ENCODE results near the gene INTS11.
A peak's percentile ranks its signal among the peaks of the same experiment; 100 is the strongest.

The INTS11 gene

DNA sequence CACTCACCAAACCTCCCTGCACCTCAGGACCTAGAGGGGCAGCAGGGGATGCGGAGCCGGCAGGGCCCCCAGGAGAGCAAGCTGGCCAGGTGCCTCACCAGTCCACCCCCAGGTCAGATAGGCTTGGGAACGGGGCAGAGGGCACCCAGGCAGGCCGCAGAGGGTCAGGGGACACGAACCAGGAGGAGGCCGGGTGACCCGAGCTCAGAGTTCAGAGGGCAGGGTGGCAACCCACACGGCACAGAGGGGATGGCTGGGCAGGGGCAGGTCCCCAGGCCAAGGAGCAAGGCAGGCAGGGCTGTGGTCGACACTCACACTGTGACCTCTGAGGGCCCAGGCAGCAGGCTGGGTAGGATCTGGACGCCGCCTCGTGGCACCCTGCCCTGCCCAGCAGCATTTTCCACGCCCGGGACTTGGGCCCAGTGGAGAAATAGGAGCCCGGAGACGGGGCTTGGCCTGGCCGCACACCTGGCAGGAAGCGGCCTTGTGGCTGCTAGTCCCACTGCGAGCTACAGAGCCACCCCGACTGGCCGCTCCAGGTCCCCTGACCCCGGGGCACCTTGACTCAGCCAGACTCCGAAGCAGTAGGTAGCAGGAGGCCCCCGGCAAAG lies 19.5 kb upstream of the INTS11 start:
- DNase-seq, result no peak

DNA sequence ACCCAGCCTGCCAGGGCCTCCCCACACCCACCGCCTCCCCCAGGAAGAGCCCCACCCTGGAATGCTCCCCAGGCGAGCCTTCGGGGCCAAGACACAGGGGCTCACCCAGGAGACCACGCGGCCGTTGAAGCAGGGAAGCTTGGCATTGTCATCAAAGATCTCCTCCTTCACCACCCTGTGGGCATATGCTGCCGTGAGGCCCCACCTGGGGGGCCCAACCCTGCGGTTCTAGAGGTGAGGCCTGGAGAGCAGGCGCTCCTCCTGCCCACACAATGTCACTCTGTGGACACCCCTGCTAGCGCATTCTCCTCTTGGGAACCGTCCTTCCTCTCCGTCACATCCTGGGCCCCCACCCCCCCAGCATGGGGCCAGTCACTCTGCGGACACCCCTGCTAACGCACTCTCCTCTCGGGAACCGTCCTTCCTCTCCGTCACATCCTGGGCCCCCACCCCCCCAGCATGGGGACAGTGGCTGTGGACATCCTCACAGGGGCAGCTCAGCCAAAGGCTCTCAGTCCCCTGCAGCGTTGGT lies 18.2 kb upstream of the INTS11 start:
- DNase-seq, result no peak

DNA sequence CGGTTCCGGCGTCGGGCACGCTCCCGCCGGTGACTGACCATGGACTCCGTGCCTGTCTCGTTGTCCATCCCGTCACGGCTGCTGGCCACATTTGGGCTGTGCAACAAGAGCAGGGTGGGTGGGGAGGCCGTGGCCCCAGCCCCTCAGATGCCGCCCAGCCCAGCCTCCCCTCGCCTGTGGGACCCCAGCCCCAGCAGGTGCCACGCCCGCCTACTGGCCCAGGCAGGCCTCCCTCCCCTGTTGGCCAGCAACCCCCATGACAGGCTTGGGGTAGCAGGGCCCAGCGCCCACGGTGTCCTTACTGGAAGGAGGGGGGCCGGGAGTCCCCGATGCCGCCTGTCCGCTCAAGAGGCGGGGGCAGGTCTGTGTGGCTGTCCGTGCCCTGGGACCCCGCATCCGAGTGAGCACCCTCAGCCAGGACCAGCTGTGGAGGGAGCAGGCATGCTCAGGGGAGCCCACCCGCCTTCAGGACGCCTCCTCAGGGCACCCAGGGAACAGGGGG lies 17.7 kb upstream of the INTS11 start:
- no peak for DNase-seq

DNA sequence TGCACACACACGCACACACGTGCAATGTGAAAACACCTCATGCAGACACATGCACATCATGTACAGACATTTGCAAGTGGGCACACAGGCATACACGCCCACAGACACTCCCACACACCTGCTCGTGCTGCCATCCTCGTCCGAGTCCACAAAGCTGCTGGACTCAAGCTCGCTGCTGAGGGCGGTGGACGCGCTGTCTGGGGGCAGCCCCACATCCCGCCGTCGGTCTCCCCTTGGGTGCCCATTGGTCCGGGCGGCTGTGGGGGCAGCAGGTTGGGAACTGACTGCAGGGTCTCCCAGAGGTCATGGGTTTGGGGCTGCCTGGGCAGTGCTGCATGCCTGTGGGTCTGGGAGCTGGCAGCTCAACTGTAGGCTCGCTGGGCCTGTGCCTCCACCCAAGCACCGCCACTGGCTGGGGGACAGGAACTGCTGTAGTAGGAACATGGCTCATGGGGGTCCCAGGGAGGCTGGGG lies 17.1 kb upstream of the INTS11 start:
- no peak for DNase-seq

DNA sequence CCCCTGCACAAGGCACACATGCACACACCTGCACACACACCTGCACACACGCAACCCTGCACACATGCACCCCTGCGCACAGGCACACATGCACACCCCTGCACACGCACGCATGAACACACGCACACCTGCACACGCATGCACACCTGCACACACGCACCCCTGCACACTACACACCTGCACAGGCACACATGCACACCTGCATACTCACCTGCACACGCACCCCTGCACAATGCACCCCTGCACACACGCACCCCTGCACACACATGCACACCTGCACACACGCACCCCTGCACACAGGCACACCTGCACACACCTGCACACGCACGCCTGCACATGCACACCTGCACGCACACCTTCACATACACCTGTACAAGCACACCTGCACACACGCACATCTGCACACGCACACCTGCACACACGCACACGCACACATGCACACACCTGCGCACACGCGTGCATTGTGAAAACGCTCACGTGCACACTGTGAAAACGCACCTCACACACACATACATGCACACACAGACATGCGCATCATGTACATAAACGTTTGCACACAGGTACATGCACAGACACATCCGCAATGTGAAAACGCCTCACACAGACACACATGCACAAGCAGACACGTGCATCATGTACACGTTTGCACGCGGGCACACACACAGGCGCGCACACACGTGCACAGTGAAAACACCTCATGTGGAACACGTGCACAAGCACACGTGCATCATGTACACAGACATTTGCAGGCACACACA lies 16.5 kb upstream of the INTS11 start:
- no peak for DNase-seq

DNA sequence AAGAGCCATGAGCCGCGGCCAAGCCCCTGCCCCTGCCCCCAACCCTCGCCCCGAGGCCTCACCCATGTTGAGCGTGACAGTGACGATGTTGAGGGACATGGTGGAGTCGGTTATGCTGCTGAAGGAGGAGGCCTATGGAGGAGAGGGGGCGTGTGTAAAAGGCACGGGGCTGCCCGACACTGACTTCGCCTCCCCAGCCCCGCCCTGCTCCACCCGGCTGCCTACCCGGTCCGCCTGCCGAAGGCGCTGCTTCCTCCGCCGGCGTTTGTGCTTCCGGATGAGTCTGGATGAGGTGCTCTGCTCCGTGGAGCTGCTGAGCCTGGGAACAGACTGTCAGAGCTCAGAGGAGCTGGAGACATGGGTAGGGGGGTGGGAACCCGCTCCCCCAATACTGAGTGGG lies 15.7 kb upstream of the INTS11 start:
- no peak for DNase-seq

DNA sequence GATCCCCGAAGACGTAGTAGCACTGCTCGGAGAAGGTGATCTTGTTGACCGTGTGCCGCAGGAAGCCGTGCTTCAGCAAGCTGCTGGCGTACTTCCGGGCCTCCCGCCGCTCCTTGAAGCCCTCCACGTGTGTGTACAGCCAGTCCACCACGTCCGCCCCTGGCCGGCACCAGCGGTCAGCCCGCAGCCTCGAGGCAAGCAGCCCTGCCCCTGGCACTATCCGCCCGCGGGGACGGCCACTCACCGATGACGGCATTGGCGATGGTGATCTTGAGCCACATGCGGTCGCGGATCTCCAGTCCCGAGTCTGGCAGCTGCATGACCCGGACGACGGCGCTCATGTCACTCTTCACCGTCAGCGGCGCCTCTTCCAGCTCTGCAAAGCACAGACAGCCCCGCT lies 13.8 kb upstream of the INTS11 start:
- DNase-seq, result no peak

DNA sequence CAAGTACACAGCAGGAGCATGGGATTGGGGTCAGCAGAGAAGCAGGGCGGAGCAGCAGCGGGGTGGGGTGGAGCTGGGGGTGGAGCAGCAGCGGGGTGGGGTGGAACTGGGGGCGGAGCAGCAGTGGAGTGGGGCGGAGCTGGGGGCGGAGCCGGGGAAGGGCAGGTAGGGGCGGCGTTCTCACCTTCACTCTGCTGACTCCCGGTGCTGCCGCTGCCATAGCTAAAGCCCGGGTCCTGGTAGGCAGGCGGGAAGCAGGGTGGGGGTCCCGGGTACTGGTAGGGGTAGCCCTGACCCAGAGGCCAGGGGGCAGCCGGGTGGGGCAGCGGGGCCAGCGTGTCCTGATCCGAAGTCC lies 13.3 kb upstream of the INTS11 start:
- peak; percentile 84 for DNase-seq

DNA sequence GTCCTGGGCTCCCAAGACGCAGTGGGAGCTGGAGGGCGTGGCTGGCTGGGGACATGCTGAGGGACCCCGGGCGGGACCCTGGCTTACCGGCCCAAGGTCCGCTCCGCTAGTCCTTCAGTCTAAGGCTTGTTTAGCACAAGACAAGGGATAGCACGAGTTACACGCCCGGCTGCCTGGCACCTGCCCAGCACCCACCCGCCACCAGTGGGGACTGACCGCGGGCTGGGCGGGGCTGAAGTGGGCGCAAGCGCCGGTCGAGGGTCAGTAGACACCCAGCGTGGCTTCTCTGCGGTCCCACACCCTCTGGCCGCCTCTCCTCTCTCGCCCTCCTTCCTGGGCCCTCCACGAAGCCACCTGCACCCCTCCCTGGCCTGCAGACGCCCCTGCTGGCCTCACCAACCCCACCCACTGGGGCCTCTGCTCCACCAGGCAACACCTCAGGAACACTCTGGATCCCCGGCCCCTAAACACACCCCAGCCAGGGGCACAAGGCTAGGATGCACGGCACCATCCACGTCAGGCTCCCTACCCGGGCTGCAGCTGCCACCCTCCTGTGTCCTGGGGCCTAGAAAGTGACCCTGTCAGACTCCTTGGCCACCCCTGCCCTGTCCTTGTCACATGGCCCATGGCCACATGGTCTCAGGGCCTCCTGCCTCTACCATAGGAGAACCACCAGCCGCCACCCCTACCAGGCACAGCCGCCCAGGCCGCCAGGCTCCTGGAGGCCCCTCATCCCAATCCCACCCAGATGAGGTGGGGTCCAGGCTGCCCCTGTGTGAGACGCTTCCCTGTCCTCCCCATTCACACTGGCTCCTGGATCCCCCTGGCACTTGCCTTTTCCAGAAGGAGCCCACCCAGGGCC lies 12.7 kb upstream of the INTS11 start:
- no peak for DNase-seq

DNA sequence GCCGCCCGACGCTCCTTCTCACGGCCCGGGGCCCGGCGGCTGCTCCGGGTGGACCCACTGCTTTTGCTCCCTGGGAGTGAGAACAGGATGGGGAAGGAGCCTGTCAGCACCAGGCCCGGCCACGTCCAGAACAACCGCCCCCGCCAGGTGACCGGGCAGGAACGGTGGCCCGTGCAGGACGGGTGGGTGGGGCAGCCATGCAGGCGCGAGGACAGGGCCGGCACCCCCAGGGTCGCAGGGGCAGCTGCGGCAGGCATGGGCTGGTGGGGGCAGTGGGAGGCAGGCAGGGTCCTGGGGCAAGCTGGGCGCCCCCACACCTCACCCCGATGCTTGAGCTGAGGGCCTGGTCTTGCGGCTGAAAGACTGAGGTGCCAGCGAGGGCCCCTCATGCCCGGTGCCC lies 12.0 kb upstream of the INTS11 start:
- DNase-seq, result no peak

DNA sequence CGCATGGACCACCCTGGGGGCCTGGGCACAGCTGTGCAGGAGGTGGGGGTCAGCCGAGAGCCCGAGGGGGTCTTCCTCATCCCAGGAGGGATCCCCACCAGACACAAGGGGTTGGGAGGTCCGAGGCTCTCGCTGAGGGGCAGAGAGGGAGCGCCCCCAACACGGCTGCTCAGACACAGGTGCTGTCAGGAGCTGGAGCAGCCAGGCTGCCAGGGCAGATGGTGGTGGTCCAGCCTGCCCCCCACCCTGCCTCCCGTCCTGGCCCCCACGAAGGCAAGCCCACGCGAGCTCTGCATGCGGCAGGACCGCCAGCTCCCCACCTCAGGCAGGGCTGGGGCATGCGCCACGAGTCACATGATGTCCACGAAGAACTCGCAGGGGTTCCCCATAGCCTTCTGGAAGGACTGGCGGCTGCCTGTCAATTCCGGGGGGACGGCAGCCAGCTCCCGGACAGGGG lies 11.4 kb upstream of the INTS11 start:
- DNase-seq, result no peak

DNA sequence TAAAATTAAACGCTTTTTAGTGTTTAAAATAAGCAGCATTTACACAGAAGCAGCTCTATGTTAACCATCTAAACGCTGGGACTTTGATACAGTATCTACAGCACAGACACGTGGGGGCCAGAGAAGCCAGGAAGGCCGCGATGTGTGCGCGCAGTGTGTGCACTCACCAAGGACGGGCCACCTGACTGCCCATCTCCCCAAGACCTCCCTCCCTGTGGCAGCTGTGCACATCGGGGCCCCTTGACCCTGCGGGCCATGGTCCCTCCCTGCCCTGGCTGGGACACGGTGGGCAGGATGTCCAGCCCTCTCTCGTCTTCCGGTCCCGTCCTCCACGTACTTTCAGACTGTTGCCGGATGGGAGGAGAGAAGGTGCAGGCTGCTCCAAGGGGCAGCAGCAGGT lies 10.8 kb upstream of the INTS11 start:
- DNase-seq, result no peak

DNA sequence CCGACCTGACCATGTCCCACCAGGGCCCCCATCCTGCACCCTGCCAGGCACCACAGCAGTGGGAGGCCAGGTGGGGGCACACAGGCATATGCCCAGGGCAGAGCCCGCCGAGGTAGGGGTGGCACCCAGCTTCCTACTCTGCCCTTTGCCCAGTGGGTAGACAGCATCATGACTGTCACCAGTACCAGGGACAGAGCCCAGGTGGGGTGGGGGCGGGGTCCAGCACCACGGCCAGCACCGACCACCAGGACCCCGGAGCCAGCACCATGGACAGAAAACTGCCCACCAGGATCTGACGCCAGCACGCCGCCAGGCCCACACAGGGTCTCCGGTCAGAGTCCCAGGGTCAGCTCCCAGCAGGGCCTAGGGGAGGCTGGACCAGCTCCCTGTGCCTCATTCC lies 10.4 kb upstream of the INTS11 start:
- no peak for DNase-seq

DNA sequence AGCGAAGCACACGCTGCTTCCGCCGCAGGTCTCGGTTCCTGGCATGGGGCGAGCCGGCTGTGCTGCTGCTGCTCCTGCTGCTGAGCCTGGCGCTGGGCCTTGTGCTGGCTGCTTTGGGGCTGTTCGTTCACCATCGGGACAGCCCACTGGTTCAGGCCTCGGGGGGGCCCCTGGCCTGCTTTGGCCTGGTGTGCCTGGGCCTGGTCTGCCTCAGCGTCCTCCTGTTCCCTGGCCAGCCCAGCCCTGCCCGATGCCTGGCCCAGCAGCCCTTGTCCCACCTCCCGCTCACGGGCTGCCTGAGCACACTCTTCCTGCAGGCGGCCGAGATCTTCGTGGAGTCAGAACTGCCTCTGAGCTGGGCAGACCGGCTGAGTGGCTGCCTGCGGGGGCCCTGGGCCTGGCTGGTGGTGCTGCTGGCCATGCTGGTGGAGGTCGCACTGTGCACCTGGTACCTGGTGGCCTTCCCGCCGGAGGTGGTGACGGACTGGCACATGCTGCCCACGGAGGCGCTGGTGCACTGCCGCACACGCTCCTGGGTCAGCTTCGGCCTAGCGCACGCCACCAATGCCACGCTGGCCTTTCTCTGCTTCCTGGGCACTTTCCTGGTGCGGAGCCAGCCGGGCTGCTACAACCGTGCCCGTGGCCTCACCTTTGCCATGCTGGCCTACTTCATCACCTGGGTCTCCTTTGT lies 9.2 kb upstream of the INTS11 start:
- no peak for DNase-seq

DNA sequence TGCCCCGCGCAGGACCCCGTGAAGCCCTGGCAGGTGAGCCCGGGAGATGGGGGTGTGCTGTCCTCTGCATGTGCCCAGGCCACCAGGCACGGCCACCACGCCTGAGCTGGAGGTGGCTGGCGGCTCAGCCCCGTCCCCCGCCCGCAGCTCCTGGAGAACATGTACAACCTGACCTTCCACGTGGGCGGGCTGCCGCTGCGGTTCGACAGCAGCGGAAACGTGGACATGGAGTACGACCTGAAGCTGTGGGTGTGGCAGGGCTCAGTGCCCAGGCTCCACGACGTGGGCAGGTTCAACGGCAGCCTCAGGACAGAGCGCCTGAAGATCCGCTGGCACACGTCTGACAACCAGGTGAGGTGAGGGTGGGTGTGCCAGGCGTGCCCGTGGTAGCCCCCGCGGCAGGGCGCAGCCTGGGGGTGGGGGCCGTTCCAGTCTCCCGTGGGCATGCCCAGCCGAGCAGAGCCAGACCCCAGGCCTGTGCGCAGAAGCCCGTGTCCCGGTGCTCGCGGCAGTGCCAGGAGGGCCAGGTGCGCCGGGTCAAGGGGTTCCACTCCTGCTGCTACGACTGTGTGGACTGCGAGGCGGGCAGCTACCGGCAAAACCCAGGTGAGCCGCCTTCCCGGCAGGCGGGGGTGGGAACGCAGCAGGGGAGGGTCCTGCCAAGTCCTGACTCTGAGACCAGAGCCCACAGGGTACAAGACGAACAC lies 8.5 kb upstream of the INTS11 start:
- no peak for DNase-seq

DNA sequence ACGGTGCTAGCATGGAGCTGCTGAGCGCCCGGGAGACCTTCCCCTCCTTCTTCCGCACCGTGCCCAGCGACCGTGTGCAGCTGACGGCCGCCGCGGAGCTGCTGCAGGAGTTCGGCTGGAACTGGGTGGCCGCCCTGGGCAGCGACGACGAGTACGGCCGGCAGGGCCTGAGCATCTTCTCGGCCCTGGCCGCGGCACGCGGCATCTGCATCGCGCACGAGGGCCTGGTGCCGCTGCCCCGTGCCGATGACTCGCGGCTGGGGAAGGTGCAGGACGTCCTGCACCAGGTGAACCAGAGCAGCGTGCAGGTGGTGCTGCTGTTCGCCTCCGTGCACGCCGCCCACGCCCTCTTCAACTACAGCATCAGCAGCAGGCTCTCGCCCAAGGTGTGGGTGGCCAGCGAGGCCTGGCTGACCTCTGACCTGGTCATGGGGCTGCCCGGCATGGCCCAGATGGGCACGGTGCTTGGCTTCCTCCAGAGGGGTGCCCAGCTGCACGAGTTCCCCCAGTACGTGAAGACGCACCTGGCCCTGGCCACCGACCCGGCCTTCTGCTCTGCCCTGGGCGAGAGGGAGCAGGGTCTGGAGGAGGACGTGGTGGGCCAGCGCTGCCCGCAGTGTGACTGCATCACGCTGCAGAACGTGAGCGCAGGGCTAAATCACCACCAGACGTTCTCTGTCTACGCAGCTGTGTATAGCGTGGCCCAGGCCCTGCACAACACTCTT lies 7.7 kb upstream of the INTS11 start:
- DNase-seq, result no peak

DNA sequence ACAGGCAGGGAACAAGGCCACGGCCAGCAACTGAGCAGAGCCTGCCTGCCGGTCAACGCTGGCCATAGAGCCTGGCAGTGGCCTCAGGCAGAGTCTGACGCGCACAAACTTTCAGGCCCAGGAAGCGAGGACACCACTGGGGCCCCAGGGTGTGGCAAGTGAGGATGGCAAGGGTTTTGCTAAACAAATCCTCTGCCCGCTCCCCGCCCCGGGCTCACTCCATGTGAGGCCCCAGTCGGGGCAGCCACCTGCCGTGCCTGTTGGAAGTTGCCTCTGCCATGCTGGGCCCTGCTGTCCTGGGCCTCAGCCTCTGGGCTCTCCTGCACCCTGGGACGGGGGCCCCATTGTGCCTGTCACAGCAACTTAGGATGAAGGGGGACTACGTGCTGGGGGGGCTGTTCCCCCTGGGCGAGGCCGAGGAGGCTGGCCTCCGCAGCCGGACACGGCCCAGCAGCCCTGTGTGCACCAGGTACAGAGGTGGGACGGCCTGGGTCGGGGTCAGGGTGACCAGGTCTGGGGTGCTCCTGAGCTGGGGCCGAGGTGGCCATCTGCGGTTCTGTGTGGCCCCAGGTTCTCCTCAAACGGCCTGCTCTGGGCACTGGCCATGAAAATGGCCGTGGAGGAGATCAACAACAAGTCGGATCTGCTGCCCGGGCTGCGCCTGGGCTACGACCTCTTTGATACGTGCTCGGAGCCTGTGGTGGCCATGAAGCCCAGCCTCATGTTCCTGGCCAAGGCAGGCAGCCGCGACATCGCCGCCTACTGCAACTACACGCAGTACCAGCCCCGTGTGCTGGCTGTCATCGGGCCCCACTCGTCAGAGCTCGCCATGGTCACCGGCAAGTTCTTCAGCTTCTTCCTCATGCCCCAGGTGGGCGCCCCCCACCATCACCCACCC lies 6.9 kb upstream of the INTS11 start, which contains the start of gene TAS1R3:
Gene TAS1R3, plus strand, starts transcription at position 213 of the 898 bp plus-strand sequence. Its CDS starts 66 bp downstream, at position 279.
- DNase-seq, result no peak

DNA sequence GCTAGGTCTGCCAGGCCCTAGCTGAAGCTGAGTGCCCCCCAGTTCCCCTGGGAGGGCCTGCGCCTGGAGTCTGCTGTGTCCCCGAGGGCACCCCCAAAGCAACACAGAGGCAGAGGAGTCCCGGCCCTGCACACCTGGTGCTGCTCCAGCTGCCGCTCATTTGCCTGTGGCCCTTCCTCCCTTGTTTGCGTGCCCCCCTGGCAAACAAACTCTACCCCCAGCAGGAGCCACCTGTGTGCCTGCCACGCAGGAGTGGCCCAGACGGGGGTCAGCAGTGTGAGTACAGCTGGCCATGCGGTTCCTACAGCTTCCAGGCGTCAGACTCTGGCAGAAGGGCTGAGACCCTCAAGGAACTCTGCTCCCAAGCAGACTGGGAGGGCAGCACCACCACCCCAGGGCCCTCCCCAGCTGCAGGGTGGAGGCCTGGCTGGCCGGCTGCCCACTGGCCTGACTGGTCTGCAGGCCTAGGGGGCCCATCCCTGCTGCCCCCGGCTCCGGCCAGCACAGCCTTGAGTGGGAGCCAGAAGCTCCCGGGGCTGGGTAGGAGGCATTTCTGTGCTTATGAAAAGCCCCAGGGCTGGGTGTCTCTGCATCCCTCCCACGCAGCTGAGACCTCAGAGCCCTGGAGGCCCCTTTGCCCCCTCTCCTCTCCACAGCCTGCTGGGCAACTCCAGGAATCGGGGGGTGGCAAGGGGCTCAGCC lies 6.1 kb upstream of the INTS11 start:
- DNase-seq, result no peak

Measured in 8988T (cell line).